ENCODE measurements around the gene LAIR2. TPM values are rescaled to one million over a fixed set of nuclear protein-coding genes. Genes with fewer than 3 reads are reported as not detected.

Gene LAIR2
- total and polyA plus RNA-seq, 2 of the 13 experiments (the other 11 are each of a cell fraction or from before 2014, with no cell fraction given), result 1.3 to 1.9 TPM

GRCh38 chr19:54469496-54469934 is 33.1 kb upstream of the LAIR2 start (continued):
- TF ChIP-seq, protein P1, sequence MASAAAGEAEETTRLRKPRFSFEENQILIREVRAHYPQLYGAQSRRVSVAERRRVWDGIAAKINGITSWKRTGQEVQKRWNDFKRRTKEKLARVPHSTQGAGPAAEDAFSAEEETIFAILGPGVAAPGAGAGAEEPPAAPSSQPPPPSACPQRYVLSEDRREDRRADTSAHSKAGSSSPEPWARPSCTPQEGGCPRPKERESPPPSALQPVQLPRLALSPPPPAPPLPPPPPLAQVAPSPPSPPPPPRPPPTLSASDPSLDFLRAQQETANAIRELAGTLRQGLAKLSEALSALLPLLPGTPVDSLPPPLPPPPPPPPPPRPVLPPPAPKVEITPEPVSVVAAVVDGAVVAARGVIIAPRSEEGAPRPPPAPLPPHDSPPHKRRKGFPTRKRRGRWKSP (CRISPR knock-in tag; IDR thresholded peaks at IDR 0.05), result no peak
- TF ChIP-seq, protein P2, sequence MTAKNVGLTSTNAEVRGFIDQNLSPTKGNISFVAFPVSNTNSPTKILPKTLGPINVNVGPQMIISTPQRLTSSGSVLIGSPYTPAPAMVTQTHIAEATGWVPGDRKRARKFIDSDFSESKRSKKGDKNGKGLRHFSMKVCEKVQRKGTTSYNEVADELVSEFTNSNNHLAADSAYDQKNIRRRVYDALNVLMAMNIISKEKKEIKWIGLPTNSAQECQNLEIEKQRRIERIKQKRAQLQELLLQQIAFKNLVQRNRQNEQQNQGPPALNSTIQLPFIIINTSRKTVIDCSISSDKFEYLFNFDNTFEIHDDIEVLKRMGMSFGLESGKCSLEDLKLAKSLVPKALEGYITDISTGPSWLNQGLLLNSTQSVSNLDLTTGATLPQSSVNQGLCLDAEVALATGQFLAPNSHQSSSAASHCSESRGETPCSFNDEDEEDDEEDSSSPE (CRISPR knock-in tag; IDR thresholded peaks at IDR 0.05), result no peak
- TF ChIP-seq ZNF3 (CRISPR knock-in tag; IDR thresholded peaks at IDR 0.05), result no peak
- TF ChIP-seq, protein P3, sequence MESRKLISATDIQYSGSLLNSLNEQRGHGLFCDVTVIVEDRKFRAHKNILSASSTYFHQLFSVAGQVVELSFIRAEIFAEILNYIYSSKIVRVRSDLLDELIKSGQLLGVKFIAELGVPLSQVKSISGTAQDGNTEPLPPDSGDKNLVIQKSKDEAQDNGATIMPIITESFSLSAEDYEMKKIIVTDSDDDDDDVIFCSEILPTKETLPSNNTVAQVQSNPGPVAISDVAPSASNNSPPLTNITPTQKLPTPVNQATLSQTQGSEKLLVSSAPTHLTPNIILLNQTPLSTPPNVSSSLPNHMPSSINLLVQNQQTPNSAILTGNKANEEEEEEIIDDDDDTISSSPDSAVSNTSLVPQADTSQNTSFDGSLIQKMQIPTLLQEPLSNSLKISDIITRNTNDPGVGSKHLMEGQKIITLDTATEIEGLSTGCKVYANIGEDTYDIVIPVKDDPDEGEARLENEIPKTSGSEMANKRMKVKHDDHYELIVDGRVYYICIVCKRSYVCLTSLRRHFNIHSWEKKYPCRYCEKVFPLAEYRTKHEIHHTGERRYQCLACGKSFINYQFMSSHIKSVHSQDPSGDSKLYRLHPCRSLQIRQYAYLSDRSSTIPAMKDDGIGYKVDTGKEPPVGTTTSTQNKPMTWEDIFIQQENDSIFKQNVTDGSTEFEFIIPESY (CRISPR knock-in tag; IDR thresholded peaks at IDR 0.05), result no peak
- no peak for TF ChIP-seq ZNF589 (CRISPR knock-in tag; conservative IDR thresholded peaks at IDR 0.05)
- no peak for TF ChIP-seq MTF2 (CRISPR knock-in tag; IDR thresholded peaks at IDR 0.05; ENCODE audit: borderline replicate concordance)
- no peak for TF ChIP-seq ZNF709 (CRISPR knock-in tag; IDR thresholded peaks at IDR 0.05)

- ChIA-PET CTCF (ENCODE audit: low intra/inter-chr PET ratio, low total read pairs) (no interaction called here), POLR2A (interaction anchor here (1.3 kb wide), 1 partner anchor 22 kb away, joined by 6 read pairs; the partner anchor contains the start of gene LENG8)
- Histone ChIP-seq H3K27me3 (ENCODE audit: control insufficient read depth in 1 of 2, insufficient read depth in 2 of 2, low read length in 2 of 2) (no peaks in the 10 kb centered on the region; a peak in 1 of 5 replicates), H3K4me1 (ENCODE audit: insufficient read depth, low read length) (peaks cover 11% of the 10 kb centered on the region; the same call in 1 of the 2 replicates), H3K79me2 (ENCODE audit: insufficient read depth, low read length) (no peaks in the 10 kb centered on the region), H2AFZ (ENCODE audit: low read length) (no peak overlapping the region), H3K9me3 (ENCODE audit: low read length) (no peaks in the 10 kb centered on the region), H3K4me3 (replicated peaks in 1 of 3; ENCODE audit: insufficient read depth in 1 of 3, low read depth in 2 of 3, low read length in 3 of 3) (peak overlapping the region in 1 of 3 experiments; percentile 59; a peak in 1 of 6 replicates), H3K4me2 (ENCODE audit: low read depth, low read length) (peak overlapping the region; percentile 61), H3K36me3 (replicated peaks in 1 of 2; ENCODE audit: control insufficient read depth in 1 of 2, insufficient read depth in 2 of 2, low read length in 2 of 2) (no peaks in the 10 kb centered on the region), H3K9ac (ENCODE audit: insufficient read depth, low read depth, low read length) (peak overlapping the region; percentile 40; the same call in 1 of the 2 replicates), H4K20me1 (ENCODE audit: insufficient read depth, low read length) (no peaks in the 10 kb centered on the region), H3K27ac (ENCODE audit: extremely low read length, insufficient read depth, low read length) (no peak overlapping the region)
- in situ Hi-C loops (cut with HindIII; ENCODE audit: extremely low pct_ligation_motif_present, low pct_unique_long_range_greater_than_20kb), result loop anchor here (10.0 kb wide), 1 partner anchor 204 kb away; no protein-coding TSS in a partner anchor
- 84% methylated on average over 10 of the region's 10 CpGs for WGBS (ENCODE audit: low lambda C conversion rate)
- no peak for FAIRE-seq
- no peak for ATAC-seq
- DNase-seq (ENCODE audit: low spot score), result no peak
- BruUV-seq (replicated peaks), result TSS peak; percentile 94
- no peak for TF ChIP-seq MEIS1 (CRISPR knock-in tag; IDR thresholded peaks at IDR 0.05; ENCODE audit: borderline replicate concordance)
- TF ChIP-seq RBM22 (optimal IDR thresholded peaks at IDR 0.05; ENCODE audit: low read length), result no peak
- no peak for TF ChIP-seq SIX4 (CRISPR knock-in tag; IDR thresholded peaks at IDR 0.05)
- no peak for TF ChIP-seq ZNF703 (CRISPR knock-in tag; IDR thresholded peaks at IDR 0.05; ENCODE audit: borderline replicate concordance)
- TF ChIP-seq XRCC5 (optimal IDR thresholded peaks at IDR 0.05; ENCODE audit: low read length), result no peak
- no peak for TF ChIP-seq GRHL1 (CRISPR knock-in tag; conservative IDR thresholded peaks at IDR 0.05)
- TF ChIP-seq ZNF253 (CRISPR knock-in tag; IDR thresholded peaks at IDR 0.05; ENCODE audit: borderline replicate concordance), result no peak
- TF ChIP-seq ZNF768 (CRISPR knock-in tag; IDR thresholded peaks at IDR 0.05), result peak; percentile 55; the same call in 1 of the 2 replicates
- no peak for TF ChIP-seq PCBP1 (IDR thresholded peaks at IDR 0.05; ENCODE audit: borderline replicate concordance, low read depth, low read length)
- intact Hi-C loops (cut with micrococcal nuclease; ENCODE audit: unreplicated experiment), result no loop called here
Observed at GRCh38 chr19:54470276-54470887, 32.2 kb upstream of the LAIR2 start.
